Hepatic stellate cell (primary cell): ENCODE data around the gene RIT2.

ENCODE experiments used
- DNase-seq: peaks from one replicate; pipeline ENCODE4 v3.0.0; 2011; ENCODE audit warnings: low spot score

RIT2 gene

DNA sequence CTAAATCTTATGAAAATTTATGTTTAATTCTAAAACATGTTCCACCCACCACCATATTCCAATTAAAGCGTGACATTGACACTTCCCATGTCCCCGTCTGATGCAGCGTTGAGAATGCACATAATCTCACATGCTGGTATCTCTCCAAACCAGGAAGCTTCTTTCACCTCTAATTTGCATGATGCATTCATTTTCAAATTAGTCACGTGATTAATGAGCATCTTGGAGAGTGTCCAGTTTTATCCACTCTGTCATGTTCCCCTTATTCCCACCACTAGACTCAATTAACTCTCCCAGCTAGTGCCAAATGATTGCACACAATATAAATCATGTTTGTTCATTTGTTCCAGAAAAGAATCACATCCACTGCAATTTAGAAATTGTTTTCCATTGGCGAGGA lies 105.8 kb downstream of the RIT2 start:
- no peak for DNase-seq

DNA sequence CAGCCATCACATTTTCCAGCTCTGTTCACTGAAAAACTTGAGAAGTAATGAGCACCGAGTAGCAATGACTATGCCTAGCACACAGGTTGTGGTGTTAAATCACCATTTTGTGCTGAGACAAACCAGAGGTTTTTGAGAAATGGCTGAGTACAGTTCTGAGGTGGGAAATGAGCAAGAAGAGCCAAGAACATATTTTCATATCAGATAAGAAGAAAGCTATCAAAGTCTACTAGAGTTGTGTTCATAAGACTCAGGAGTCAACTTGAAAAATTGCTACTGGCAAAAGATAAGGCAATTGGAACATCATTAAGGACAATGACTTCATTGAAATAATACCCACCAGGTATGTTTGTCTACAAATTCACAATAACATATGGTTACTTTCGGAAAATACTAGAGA lies 108.1 kb downstream of the RIT2 start:
- DNase-seq, result no peak

DNA sequence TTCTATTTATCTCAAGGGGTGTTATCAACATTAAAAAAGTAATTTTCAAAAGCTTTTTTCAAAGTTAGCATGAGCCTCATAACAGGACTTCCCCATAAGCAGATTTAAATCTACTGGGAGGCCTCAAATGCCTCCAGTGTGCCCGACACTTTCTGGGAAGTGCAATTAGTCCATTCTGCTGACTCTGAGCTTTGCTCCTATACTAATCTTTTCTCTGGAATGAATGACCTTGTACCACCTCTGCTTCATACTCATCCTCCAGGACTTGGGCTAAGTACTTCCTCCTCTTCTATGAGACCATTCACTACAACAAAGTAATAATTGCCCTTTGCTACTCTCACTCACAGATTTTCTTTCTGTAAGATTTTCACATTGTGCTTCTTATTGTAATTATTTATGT lies 111.1 kb downstream of the RIT2 start:
- DNase-seq, result no peak

DNA sequence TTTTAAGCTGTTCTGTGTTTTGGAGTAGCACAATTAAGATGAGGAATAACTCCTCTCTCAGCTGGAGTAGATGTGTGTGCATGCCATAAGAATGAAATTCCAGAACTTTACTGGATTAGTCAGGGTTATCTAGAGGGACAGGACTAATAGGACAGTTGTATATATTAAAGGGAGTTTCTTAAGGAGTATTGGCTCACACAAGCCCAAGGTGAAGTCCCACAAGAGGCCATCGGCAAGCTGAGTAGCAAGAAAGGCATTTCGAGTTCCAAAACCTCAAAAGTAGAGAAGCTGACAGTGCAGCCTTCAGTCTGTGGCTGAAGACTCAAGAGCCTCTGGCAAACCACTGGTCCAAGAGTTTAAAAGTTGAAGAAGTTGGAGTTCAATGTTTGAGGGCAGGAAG lies 113.7 kb downstream of the RIT2 start:
- no peak for DNase-seq

DNA sequence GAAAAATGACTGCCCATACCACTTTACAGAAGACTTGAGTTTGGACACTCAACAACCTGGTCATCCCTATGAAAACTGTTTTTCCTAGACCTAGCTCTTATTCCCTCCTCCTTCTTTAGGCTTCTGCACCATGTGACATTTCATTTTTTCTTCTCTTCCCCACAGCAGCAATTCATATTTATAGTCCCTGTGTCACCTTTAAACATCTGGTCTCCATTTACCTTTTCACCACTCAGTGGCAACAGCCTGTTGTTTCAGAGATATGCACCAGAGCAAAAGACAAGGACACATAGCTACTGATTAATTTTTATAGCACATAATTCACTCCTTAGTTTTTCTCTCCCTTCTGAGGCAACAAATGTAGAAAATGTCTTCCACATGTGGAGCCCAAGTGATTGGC lies 118.7 kb downstream of the RIT2 start:
- DNase-seq, result no peak

DNA sequence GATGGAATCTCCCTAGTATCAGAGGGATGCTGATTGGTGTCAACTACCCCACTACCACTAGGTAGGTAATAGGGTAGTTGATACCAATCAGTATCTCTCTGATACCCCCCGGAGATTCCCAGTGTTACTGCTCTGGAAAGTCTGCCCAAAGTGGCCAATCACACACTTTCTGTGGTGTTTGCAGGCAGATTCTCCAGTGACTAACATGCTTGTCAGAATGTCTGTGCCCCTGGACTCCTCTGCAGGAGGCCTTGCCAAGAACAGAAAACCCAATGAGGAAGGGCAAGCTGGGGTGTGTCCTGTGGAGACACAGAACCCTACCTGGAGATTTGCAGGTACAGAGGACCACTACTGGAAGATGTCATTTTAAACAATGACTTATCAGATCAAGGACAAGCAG lies 135.1 kb downstream of the RIT2 start:
- no peak for DNase-seq

DNA sequence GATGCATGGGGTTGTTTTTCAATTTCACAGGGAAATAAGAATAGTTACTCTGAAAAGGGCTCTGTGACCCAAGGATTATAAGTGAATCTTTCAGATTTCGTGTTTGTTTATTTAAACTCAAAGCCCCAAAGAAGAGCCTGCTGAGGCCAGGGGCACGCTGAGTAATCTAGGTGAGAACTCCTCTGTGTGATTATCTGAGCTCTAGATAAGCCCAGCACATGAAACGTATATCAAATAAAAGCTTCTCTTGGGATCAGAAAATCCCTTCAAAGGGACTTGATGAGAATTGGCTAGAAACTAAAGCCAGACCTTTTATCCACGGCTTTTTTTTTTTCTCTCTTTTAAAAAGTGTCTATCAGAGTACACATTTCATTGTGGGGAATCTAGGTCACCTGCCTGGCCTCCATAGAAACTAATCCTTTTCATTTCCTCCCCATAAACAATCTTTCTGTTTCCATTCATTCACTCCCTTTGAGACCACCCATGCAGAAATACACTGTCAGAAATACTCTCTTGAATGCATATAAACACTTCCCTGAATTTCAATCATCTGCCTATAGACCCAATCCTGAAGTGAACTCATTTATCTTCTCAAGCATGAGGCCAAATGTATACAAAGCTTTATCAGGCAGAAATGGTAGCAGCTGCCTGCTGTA lies 137.4 kb downstream of the RIT2 start:
- no peak for DNase-seq

DNA sequence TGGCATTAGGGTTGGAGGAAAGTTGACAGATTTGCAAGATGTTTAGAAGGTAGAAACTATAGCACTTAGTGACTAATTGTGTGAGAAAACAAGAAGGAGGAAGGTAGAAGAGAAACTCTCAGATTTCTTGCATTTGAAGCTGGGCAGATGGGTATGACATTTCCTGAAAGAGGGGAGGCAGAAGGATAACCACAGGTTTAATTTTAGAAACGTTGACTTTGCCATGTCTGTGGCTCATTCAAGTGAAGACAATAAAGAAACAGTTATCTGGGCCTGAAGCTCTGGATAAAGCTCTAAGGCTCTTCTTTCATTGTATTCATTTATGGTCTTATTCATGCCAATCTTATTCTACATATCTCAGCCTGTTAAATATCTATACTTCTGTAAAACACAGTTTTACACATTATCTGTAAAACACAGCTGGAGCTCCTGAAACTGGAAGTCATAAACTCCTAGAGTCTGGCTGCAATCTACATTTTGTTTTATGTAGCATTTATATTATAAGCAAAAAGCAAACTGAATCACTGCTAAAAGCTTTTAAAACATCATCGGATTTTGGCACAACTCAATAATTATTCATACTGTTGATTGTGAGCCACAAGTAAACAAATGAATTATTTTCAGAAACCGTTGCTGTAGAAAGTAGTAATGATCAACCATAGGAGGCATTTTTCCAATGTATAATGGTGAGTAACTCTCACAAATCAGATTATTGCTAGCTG lies 138.5 kb downstream of the RIT2 start:
- DNase-seq, result no peak

DNA sequence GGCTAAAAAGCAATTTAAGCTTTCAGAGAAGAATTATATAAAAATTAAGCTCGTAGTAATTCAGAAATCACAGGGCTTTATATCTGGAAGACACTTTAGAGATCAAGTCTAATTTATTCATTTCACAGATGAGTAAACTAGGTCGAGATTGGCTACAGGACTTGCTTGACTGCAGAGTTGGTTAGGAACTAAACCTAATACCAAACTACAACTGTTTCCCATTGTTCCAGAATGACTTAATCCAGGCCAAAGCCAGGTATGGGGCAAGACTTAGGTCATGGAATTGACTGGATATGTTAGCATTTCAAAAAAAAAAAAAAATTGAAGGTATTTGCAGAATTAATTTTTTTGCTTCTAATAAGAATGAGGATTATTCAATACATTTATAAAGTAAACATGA lies 146.1 kb downstream of the RIT2 start:
- DNase-seq, result no peak

DNA sequence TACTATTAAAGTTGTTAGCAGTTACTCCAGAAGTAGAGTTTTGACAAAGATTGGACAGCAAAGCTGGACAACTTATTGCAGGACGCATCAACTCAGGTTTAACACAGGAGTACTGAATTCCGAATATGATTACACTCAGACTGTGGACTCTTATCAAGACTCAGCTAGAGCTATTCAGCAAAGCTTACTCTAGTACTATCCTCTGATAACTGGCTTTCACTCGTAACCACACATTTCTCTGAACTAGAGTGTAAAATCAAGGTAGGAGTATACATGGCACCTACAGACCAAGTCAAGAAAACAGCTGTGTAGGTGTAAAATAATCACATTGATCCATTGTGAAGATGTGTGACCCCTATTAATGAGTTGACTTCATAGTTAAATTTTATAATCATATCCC lies 154.2 kb downstream of the RIT2 start:
- DNase-seq, result no peak

DNA sequence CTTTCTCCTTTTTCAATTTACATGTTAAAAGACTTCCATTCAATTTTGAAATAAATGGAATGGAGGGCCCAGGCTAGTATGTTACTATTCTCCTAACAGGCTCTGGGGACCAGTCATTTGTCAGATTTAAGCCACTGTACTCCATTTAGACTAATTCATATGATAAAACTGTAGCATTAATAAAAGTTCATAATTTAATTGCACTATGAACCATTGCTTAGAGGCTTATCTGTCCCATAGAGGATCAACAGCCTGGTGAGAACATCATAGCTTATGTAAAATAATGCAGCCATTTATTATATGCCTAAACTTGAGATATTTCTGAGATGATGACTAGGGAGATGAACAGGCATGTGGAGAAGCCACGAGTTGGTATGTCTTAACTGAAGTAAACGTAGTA lies 156.0 kb downstream of the RIT2 start:
- DNase-seq, result no peak

DNA sequence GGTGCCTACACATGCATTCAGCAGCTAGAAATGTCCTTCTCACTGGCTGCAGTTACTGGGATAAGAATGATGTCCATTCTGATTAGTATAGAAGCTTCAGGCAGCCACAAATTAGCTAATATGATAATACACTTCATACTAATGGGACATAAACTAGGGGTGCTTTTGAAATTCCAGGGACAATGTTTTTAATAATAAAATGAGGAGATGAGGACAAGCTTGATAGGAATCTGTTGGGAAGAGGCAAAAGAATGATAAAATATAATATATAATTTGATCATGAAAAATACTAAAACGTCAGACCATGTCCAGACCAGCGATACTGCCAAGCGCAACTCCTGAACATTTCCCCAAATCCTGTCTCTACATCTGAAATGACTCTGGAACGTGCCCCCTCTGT lies 157.1 kb downstream of the RIT2 start:
- no peak for DNase-seq

DNA sequence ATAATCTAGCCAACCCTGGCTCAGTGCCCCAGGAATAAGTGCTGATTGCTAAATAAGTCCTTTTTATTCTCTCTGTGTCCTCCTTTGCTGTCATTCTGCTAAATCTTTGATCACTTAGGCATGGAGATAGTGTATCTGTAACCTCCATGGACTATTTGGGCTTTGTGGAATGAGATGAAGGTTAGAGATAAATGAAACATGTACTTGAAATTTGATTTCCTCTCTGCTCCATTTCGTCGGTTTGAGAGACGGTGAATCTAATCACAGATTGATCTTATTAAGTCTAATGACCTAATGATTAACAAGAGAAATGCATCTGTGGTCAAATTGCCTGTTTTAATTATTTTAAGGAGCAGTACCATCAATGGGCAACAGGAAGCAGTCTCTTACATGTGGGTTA lies 159.2 kb downstream of the RIT2 start:
- no peak for DNase-seq

DNA sequence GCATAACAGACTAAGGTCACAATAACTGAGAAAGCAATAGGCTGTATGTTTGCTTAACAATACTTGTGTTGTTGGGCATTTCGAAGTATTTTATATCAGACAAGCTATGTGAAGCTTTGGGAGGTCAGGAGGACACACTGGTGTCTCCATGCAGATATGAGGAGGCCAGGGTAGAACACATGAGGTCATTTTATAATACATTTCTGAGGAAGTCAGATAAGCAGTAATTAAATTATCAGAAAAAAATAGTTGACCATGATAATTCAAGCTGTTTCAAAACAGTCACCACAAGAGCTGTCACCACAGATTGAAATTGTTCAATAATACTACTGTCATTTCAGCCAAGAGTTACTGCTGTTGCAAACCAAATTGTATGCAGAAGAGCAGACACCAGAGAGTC lies 160.6 kb downstream of the RIT2 start:
- DNase-seq, result no peak

DNA sequence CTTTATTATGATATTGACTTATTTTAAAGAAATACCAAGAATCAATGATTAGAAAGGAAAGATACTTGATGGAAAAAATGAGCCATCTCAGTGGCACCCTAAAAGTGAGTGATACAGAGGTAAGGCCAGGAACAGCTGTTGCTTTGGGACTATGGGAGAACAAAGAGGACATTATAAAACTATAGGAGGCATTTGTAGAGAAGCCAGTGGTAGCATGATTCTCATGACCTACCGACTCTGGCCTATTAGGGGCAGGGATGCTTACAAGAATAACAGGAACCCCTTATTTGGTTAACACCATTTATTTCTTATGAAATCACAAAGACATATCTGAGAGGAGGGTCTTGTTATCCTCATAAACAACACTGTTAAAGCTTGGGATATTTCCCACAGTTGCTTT lies 162.2 kb downstream of the RIT2 start:
- DNase-seq, result no peak

DNA sequence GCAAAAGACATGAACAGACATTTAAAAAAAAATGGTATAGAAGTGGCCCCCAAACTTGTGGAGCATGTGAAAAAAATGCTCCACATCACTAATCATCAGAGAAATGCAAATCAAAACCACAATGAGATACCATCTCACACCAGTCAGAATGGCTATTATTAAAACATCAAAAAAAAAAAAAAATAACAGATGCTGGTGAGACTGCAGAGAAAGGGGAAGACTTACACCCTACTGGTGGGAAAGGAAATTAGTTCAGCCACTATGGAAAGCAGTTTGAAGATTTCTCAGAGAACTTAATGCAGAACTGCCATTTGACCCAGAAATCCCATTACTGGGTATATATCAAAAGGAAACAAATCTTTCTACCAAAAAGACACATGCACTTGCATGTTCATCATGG lies 164.8 kb downstream of the RIT2 start:
- no peak for DNase-seq

DNA sequence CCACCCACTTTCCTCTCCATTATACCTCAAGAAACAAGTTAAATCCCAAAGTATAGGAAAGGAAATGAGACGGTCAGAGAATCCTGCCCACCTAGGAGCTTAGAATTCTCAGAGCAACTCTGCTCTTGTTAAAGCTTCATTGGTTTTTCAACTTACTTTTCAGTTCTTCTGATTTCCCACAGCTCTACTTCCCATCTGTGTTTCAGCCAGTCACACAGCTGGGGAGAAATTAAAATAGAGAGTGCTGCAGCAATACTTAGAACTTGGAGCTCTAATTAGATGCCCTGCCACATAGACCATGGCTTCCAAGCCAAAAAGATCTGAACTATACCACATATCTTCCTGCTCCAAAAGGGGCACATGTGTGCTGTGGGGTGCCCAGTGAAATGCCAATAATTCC lies 166.7 kb downstream of the RIT2 start:
- DNase-seq, result no peak

DNA sequence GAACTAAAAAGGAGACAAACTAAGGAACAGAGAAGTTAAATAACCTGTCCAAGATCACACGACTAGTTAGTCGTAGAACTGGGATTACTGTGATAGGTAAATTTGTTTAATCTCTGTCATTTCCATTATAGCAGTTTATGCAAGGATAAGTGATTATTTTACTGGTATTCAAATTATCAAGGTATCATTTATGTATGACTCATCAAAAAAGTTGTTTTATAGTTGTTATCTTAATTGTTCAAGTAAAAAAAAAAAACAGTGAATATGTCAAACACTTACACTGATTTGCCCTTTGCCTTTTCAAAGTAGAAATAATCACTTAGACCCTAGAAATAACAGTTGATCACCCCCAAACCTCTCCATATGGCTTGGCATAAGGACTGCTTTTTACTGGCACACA lies 173.6 kb downstream of the RIT2 start:
- DNase-seq, result no peak

DNA sequence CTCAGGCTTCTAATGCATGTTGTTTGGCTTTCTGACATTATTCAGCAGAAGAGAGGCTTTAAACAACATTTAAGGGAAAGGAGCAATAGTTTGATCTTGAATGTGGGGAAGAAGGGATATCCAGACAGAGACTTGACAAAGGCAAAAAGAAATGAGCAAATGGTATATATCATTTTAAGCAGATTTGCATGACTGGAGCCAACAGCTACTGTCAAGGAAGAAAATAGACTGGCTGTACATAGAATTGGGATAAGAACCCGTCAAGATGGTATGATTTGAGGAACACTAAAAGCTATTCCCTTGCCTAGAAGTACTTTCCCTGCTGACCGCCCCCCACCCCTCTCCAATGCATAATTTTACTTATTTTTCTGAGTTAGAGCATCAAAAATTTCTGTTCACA lies 174.5 kb downstream of the RIT2 start:
- no peak for DNase-seq

DNA sequence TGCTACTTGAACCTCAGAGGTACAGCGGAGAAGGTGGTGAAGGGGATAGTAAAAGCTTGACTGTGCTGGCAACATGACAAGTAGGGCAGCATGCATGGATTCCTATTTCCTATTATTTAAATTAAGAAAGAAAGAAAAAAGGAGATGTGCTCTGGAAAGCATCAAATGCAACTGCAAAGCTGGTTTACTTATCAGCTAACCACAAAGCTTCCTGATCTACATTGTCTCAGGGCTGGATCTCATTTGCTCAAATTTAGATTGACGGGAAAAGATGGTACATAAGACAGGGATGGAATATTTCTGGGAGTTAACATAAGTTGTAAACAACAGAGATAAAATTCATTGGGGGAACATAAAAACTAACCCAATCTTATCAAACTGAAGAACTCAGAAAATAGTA lies 178.0 kb downstream of the RIT2 start:
- DNase-seq, result no peak

DNA sequence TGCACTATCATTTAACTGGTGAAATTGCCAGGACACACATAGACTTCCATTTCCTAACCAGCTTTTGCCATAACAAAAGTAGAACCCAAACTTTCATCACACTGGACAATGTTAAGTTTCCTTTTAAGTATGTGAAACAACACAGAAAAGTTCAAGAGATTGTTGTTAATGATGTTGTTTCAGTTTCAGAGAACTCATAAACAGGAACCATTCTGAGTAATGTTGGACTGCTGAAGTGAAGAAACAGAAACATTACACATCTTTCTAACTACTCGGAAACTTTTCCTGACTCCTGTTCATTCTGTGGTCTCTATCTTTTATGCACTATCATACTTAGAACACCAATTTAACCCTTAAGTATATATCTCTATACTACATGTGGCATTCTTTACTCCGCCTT lies 179.2 kb downstream of the RIT2 start:
- no peak for DNase-seq

DNA sequence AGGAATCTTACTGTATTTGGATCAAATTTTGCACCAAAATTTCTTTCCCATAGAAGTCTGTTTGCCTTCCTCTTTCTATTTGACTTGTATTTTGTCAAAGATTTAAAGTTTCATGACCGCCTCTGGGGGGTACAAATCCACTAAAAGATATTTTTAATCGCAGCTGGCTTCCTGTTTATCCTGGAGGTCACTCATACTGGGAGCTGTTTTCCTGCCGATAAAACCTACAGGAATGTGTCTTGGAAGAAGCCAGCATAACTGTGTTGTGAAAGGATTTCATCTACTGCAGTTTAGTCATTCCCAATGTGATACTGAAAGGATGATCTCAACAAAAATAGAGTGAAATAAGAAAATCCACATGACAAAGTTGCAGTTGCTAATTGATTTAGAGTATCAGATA lies 184.0 kb downstream of the RIT2 start:
- DNase-seq, result peak; percentile 17

DNA sequence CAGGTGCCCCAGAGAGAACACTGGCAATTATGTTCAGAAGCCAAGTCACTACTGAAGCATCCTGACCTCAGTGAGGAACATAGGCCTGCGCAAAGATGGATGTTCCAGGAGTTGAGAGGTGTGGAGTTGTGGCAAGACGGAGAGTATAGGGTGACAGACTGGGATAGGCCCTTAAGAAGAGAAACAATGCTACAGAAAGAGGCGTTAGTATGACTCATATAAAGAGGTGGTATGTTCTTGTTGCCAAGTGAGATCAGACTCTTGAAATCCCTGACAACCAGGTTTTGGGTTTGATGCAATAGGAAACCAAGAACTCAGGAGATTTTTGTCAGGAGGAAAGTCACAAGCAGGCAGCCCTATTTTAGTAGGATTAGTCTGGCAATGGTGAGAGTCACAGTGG lies 185.6 kb downstream of the RIT2 start:
- DNase-seq, result no peak

DNA sequence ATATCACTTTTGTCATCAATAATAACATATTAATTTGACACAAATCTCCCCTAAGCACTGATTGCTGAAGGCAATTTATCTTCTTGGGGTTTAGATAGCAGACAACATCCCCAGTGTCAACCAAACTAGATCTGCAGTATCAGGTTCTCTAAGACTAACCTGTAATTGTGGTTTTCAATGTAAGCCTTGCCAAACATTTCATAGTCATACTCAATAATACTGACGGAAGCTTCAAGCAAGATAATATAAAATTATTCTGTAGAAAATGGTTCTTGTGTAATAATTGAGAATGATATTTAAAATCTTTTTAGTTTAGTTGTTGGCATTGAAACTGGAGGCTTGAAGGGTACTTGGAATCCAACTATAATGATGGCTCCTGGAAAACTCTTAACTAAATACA lies 186.3 kb downstream of the RIT2 start:
- no peak for DNase-seq
